Measurements from ENCODE around the gene CCDC28B.
A peak's percentile ranks its signal among the peaks of the same experiment; 100 is the strongest.
"Not testable (repeated sequence)": the region's sequence is repeated elsewhere in the genome, so short reads cannot be mapped to it uniquely, and the experiment has no call there.

Gene CCDC28B

GRCh38 chr1:32200226-32201010 is at the start of gene CCDC28B:
Gene CCDC28B, plus strand, starts transcription at chr1:32200595. Its CDS starts 1,341 bp downstream, at chr1:32201936.
- peak in 1 of 2 experiments; percentile 45 for DNase-seq

- no peak for DNase-seq
These were observed 49.5 kb upstream of the CCDC28B start for GRCh38 chr1:32150847-32151246.

DNA sequence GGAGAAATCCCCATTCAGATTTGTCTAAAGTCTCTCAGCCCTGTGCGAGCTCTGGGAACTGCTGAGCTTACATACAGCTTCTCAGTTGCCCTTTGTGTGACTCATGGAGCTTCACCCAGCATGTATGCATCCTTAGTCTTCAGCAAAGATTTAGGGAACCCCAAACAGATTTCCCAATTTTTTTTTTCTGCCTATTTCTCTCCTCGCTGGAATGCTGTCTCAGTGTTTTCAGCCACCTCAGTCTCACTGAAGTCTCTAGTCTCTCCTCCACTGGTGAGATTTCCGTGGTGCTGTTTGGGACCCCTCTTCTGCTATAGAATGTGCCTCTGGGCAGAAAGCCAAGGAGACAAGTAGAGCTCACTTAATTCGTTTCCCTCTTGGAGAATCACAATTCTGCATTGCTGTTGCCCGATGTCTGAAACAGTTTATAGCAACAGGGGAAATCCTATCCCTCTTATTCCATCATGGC is 49.0 kb upstream of the CCDC28B start:
- no peak for DNase-seq

DNA sequence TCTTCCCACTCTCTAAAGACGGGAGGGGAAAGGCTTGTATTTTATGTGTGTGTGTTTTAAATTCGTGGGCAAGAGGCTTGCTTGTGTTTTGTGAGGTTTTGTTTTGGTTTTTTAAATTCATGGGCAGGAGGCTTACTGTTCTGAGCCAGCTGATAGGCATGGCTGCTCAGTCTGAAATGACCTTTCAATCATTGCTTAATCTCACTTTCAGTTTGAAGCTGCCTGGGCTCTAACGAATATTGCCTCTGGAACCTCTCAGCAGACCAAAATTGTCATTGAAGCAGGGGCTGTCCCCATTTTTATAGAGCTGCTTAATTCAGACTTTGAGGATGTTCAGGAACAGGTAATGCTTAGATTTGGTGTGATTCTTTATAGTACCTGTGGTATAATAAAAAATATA is 41.2 kb upstream of the CCDC28B start:
- DNase-seq, result no peak

- DNase-seq, result no peak
These were observed 37.0 kb upstream of the CCDC28B start for GRCh38 chr1:32163405-32163804.

DNA sequence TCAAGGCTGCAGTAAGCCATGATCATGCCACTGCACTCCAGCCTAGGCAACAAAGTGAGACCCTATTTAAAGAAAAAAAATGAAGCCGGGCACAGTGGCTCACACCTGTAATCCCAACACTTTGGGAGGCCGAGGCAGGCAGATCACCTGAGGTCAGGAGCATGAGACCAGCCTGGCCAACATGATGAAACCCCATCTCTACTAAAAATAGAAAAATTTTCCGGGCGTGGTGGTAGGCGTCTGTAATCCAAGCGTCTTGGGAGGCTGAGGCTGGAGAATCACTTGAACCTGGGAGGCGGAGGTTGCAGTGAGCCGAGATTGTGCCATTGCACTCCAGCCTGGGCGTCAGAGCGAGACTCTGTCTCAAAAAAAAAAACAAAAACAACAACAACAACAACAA is 34.8 kb upstream of the CCDC28B start:
- not testable (repeated sequence) for DNase-seq

- no peak for DNase-seq
These were observed 29.4 kb upstream of the CCDC28B start for GRCh38 chr1:32170991-32171390.

DNA sequence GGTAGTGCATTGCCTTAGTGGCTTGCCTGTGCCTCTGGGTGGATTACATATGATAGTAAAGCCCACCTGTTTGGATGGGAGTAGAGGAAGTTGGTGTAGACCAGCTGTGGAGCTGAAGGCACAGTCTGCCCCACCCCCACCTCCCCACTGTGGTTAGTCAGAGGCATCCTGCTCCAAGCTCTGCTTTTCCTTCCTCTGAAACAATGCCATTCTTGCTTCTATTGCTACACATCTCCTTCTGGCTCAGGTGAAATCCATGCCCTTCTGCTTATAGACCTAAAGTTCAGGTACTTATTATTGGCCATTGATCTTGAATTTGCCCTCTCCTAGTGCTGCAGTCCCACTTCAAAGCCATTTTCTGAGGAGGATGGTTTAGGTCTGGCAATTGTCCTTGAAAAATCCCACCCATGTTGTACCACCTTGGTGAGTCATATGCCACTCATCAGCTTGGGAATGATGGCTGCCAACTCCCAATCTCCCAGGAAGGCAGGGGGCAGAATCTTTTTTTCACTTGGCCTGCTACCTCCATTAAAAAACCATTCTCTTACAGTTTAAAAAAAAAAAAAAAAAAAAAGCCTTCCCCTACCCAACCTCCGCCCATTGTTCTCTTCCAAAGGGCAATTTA is 27.7 kb upstream of the CCDC28B start:
- DNase-seq, result no peak

DNA sequence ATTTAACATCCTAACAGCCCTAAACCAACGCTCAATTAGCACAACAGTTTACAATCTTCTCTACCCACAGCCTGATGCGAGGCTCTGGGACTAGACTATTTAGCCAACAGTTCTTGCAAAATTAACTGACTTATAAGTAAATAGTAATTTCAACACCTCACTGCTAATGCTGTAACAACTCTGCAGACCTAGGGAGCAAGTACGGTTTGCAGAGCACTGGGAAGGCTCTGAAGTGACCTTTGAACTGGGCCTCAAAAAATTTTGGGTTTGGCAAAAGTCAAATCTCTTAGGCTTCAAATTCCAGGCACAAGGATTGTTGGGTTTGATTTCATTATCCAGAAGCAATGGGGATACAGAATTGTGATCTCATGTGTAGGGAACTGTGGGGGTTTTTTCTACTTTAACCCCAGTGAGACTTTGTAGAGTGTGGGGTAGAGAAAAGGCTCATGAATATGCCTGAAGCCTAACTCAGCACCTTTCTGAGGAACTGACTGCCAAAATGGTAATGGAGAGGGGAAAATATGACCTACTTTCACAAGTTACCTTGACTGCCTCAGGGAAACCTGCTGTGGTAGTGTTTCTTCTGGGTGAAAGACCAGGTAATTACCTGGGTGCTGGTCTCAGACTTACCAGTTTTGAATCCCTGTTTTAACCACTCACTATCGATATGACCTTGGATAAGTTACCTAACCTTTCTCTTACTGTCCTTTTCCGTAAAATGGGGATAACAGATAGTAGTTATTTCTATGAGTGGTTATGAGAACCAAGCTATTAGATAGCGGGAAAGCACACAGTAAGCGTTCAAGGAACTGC is 21.8 kb upstream of the CCDC28B start:
- no peak for DNase-seq

DNA sequence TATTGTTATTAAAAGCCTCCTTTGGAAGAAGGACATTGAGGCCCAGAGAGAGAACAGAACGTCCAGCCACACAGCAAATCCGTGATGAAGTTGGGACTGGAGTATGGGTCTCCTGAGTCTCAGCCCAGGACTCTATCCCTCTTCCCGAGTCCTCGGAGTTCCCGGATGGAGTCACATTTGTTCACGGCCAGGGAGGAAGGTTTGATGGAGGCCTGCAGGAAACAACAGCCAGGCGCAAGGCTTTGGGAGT is 21.3 kb upstream of the CCDC28B start:
- no peak for DNase-seq

DNA sequence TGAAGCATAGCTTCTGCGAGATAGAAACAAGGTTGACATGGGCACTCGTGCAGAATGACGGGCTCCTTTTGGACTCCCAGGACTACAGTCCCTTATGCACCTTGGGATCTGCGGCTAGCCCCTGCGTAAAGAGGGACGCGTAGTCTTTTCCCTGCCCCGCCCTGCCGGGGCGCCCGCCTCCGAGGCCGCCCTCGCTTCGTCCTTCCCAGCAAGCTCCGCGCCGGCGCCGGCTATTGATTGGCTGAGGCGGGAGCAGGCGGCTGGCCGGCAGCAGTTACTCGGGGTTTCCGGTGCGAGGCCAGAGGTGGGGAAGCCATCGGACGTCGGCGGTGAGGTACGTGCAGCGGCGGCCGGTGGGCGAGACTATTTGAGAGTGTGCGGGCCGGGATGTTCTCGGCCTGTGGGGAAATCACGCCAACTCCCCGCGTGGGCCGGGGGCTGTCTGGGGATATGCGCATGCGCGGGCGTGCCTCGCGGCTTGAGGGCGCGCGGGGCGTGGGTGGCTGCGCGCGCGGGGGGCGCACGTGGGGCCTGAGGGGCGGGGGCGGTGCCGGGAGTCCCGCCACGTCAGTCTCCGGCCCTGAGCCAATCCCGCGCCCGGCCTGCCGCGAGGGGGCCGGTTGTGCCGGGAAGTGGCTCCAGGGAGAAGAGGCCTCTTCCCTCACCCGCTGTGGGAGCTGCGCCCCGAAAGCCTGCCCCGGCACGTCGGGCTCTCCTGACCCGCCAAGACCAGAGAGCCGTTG is 20.8 kb upstream of the CCDC28B start, which contains the start of gene TXLNA:
Gene TXLNA (plus strand): TSS at position 233 of the 743 bp plus-strand sequence. CDS start 671 bp downstream, outside the sequence.
- DNase-seq, result peak; percentile 63 to 83

GRCh38 chr1:32180186-32181060 is 20.0 kb upstream of the CCDC28B start:
- DNase-seq, result peak in 1 of 2 experiments; percentile 32

DNA sequence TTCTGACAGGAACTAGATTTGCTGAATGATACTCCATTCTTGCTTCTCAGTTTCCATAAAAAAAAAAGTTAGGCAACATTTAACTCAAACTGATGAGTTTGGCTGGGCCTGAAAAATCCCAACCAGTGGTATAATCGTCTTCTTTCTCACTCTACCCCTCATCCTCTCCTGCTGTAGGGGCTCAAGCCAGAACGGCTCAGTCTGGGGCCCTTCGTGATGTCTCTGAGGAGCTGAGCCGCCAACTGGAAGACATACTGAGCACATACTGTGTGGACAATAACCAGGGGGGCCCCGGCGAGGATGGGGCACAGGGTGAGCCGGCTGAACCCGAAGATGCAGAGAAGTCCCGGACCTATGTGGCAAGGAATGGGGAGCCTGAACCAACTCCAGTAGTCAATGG is 19.3 kb upstream of the CCDC28B start:
- DNase-seq, result no peak

DNA sequence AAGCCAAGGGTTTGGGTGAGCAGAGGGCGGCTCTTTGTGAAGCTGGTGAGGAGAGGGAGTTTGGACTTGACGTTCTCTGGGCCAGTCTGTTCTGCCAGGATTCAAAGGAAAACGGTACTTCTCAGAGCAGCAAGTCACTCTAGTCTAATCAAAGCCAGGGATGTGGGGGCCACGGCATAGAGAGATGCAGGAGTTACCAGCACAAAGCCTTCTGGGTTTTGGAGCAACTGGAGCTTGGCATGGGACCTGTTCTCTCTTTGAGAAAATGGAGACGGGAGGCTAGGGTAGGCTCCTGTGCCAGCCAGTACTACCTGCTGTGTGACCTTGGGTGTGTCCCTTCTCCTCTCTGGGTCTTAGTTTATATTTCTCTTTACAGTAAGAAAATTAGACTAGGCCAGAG is 18.8 kb upstream of the CCDC28B start:
- no peak for DNase-seq

- DNase-seq, result no peak
These were observed 18.3 kb upstream of the CCDC28B start for GRCh38 chr1:32182060-32182459.

GRCh38 chr1:32184650-32185049 is 15.7 kb upstream of the CCDC28B start:
- DNase-seq, result no peak

DNA sequence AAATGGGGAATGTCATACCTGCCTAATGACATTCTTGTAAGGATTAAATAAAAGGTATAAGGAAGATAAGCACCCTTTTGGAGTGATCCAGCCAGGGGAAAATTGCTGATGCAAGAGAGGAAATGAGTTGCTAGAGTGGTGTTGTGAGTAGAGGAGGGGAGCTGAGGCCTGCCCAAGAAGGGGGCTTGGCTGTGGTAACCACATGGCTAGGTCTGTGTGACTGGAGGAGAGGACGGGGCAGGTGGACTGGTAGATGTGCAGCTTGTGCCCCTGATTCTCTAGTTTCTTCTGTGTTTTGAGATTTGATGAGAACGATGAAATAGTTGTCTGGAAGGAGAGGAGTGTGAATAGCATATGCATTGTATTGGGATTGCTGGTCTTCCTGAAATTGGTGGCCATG is 14.3 kb upstream of the CCDC28B start:
- no peak for DNase-seq

DNA sequence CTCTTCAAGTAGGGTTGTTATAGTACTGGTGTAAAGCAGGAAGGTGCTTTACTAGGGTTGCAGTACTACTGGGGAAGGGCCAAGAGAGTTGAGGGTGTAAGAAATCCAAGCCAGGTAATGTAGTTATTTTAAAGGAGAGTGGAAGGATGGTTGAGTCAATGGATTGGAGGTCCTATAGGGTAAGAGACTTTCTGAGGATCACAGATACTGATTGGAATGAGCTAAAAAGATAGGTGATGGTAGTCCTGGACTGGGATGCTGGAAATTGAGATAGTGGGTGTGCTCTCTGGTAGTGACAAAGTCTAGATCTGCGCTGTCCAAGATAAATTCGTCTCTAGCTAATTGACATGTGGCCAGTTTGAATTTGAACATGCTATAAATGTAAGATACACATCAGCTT is 13.9 kb upstream of the CCDC28B start:
- DNase-seq, result no peak

DNA sequence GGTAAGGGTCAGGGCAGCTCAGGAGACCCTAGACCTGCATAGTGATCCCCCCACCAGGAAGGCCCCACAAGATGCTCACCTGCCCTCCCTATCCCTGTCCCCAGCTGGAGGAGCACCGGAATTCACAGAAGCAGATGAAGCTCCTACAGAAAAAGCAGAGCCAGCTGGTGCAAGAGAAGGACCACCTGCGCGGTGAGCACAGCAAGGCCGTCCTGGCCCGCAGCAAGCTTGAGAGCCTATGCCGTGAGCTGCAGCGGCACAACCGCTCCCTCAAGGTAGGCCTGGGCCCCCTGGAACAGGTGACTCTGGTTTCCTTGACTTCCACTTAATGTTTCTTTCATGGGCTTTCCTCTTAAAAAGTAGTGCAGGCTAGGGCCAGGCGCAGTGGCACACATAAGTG is 12.5 kb upstream of the CCDC28B start:
- DNase-seq, result no peak

DNA sequence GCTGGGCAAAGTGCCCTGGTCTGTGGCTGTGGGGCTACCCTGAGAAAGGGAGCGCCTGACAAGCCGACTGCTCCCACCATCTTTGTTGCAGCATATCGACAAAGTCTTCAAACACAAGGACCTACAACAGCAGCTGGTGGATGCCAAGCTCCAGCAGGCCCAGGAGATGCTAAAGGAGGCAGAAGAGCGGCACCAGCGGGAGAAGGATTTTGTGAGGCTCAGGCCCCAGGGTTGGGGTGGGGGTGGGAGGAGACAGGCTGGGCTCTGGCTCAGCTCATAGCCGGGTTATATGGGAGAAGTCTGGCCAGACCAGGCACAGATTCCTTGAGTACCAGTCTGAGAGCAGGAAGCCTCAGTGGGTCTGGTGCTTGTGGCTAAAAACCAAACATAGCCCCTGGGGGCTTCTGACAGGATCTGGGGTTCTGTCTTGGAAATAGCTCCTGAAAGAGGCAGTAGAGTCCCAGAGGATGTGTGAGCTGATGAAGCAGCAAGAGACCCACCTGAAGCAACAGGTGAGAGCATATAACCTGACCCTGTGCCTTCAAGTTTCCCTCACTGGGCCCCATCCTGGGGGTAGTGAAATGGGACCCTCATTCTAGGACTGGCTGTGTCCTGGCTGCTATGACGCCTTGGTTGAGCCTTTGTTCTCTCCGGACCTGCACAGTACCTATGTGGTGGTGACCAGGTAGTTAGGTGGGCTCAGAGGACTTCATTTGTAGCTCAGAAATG is 8.0 kb upstream of the CCDC28B start:
- no peak for DNase-seq

GRCh38 chr1:32194984-32195383 is 5.4 kb upstream of the CCDC28B start:
- no peak for DNase-seq
